ENCODE results near the gene UBA7. TPM values are rescaled to one million over a fixed set of nuclear protein-coding genes. Genes with fewer than 3 reads are reported as not detected.

UBA7 gene
- total and polyA plus RNA-seq, 2 of the 13 experiments (the other 11 are each of a cell fraction or from before 2014, with no cell fraction given), result 9.5 to 16.5 TPM

GRCh38 chr3:49786357-49787181 is 27.2 kb downstream of the UBA7 start, which contains the start of gene IP6K1 (continued):
- TF ChIP-seq SNAPC4 (CRISPR knock-in tag; IDR thresholded peaks at IDR 0.05), result peak; percentile 75; the same call in 1 of the 2 replicates
- TF ChIP-seq ZNF556 (CRISPR knock-in tag; IDR thresholded peaks at IDR 0.05; ENCODE audit: borderline replicate concordance), result peak; percentile 64; the same call in 1 of the 2 replicates
- no peak for TF ChIP-seq TEF (CRISPR knock-in tag; IDR thresholded peaks at IDR 0.05)
- TF ChIP-seq SKI (IDR thresholded peaks at IDR 0.05; ENCODE audit: partially characterized antibody), result no peak
- peak; percentile 90 for TF ChIP-seq PHF8 (CRISPR knock-in tag; IDR thresholded peaks at IDR 0.05)
- TF ChIP-seq NONO (IDR thresholded peaks at IDR 0.05), result no peak
- TF ChIP-seq NONO (CRISPR knock-in tag; conservative IDR thresholded peaks at IDR 0.05), result peak; percentile 89
- TF ChIP-seq HMG20A (CRISPR knock-in tag; IDR thresholded peaks at IDR 0.05; ENCODE audit: borderline replicate concordance), result no peak
- 0 out of 2 replicates have a peak, but pooled peaks have one; percentile 33 for TF ChIP-seq MEIS1 (CRISPR knock-in tag; IDR thresholded peaks at IDR 0.05; ENCODE audit: borderline replicate concordance)
- TF ChIP-seq ZNF776 (CRISPR knock-in tag; IDR thresholded peaks at IDR 0.05), result peak; percentile 63; the same call in 1 of the 2 replicates
- peak; percentile 89 for TF ChIP-seq ZSCAN20 (CRISPR knock-in tag; IDR thresholded peaks at IDR 0.05; ENCODE audit: borderline replicate concordance)
- TF ChIP-seq JARID2 (CRISPR knock-in tag; IDR thresholded peaks at IDR 0.05; ENCODE audit: insufficient replicate concordance), result peak; percentile 90
- no peak for TF ChIP-seq KDM4B (CRISPR knock-in tag; IDR thresholded peaks at IDR 0.05)
- no peak for TF ChIP-seq ZBTB1 (CRISPR knock-in tag; IDR thresholded peaks at IDR 0.05; ENCODE audit: borderline replicate concordance)
- TF ChIP-seq SP5 (CRISPR knock-in tag; IDR thresholded peaks at IDR 0.05; ENCODE audit: borderline replicate concordance, low read depth), result 0 out of 2 replicates have a peak, but pooled peaks have one; percentile 9
- TF ChIP-seq ZNF33B (CRISPR knock-in tag; IDR thresholded peaks at IDR 0.05), result 0 out of 2 replicates have a peak, but pooled peaks have one; percentile 19
- no peak for TF ChIP-seq ZNF652 (CRISPR knock-in tag; IDR thresholded peaks at IDR 0.05; ENCODE audit: borderline replicate concordance, low read depth)
- TF ChIP-seq ZNF619 (CRISPR knock-in tag; IDR thresholded peaks at IDR 0.05), result peak; percentile 67; the same call in 1 of the 2 replicates
- TF ChIP-seq ZNF841 (CRISPR knock-in tag; IDR thresholded peaks at IDR 0.05; ENCODE audit: borderline replicate concordance), result no peak
- peak; percentile 93 for TF ChIP-seq ZNF749 (CRISPR knock-in tag; IDR thresholded peaks at IDR 0.05; ENCODE audit: borderline replicate concordance)

All from HepG2 (cell line).